GM21576 (cell line): ENCODE results near the gene TTLL11.

Source experiments
- ATAC-seq: cut with Tn5 transposase; IDR thresholded peaks from one replicate; pipeline ENCODE4 v1.9.1; 2021; ENCODE audit warnings: mild to moderate bottlenecking, moderate library complexity; ENCODE audit not compliant: unreplicated experiment

The TTLL11 gene

DNA sequence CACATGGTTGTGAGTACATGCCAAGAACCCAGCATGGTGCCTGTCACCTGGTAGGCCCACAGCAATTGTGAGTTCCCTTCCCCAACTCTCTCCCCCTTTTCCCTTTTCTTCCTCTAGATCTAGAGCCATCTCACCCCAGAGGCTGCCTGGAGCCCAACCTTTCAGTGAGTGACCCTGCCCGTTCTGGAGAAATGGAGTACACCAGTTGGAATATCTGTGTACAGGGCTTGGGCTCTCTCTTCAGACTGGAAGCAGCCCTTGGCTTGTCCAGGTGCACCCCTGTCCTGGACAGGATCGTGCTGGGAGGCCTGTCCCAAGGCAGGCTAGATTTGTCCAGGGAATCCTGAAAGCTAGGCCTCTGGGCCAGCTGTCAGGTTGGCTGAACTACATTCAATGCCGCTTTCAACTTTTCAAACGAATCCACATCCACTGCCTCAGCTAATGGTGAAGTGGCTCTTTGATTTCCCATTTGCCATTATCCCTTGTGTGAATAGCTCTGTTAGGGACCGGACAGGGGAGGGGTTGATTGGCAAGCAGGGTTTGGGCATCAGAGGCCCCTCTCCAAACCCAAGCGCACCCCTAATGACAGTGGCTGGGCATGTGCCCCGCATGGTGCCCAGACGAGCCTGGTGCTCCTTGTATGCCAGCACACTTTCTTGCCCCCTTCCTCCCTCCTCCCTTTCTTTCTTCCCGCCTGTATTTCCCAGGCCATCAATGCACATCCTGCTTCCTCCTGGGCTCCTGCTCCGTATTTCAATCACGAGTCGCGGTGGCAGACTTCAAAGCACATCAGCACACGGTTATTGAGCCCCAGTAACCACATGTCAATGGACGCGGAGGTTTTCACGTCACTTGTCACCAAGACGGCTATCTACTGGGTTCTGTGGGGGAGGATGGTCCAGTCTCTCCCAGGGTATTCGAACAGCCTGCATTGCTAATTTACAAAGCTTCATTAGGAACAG lies 230.5 kb downstream of the TTLL11 start:
- ATAC-seq = no peak

DNA sequence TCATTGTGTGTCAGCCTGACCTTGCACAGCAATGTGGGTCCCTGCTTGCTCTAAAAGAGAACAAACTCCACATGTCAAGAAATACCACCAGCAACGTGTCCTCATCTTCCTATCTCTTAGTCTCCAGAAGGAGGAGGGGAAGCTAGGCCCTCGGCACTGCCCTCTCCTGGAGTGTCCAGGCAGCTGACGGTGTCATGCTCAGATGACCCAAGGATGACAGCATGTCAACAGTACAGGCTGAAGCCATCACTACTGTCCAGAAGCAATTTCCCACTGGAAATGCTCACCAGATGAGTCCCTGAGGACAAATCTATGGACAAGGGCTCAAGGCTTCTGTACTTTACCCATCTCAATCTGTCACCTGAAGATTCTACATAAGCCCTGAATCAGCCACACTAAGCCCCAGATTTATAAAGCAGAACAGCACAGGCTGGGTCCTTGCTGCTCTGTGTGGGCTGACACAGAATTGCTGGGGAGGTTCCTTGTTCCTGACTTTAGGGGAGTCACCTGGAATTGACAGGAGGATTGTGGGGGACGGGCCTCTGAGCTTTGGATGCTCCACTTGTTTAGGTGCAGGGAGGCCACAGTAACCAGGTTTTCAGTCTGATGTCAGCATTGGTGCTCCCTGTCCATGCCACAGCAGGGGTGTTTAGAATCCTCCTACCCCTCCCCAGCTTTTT lies 231.5 kb downstream of the TTLL11 start:
- ATAC-seq = no peak

DNA sequence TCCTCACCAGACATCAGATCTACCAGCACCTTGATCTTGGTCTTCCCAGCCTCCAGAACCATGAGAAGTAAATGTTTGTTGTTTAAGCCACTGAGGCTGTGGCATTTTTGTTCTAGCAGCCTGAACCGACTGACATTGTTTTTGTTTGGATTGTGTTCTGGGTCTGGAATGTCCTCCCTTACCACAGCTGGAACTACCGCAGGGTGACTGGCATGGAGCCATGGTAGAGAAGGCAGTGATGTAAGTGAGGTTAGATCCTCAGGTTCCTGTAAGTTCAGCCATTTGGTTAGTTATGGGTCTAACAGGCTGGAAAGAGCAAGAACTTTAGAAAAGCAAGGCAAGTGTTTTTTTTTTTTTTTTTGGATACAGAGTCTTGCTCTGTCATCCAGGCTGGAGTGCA lies 232.4 kb downstream of the TTLL11 start:
- no peak for ATAC-seq

DNA sequence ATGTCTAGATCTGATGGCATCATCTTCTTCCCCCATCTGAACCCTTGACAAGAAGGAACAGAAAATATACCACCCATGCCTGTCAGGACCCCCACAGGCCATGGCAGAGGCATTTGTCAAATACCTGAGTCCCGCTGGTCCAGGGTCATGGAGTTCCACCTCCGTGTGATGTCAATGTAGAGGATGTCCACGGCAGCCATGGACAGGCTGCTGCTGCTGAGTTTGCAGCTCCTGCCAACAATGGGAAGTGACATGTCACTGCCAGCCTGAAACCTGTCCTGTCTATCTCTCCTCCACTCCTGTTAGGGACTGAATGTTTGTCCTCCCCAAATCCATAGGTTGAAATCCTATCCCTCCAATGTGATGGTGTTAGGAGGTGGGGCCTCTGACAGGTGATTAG lies 232.9 kb downstream of the TTLL11 start:
- ATAC-seq = no peak

DNA sequence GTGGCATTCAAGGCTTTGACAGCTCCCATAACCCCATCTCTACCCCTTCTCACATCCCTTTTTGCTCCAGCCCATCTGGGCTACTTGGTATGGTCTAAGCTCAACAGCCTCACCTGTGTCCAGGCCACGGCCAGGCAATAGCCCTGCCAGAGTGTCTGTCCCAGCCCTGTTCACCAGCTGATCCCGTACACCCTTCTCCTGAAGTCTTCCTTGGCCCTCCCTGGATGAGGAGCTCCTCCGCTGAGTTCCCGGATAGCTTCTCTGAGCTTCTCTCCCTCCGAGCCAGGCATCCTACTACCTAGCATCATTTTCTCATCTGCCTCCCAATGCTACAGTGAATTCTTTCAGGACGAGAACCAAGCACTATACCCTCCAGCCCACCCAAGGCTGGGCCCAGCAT lies 233.5 kb downstream of the TTLL11 start:
- ATAC-seq = no peak

DNA sequence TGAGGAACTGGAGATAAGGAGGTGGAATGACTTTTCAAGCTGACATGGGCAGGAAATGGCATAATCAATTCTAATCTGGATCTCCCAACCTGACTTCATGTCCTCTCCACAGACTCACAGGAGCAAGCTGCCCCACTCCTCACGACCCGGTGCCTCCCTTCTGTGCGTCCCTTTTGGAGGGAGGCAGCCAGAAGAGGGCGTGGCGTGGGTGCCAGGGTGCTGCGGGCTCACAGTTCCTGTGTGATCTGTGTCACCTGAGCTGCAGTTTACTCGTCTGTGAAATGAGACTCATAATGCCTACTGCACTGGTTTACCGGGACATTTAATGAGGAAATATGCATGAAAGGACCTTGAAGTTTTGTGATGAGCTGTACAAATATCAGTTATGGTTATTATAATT lies 234.3 kb downstream of the TTLL11 start:
- ATAC-seq = no peak

DNA sequence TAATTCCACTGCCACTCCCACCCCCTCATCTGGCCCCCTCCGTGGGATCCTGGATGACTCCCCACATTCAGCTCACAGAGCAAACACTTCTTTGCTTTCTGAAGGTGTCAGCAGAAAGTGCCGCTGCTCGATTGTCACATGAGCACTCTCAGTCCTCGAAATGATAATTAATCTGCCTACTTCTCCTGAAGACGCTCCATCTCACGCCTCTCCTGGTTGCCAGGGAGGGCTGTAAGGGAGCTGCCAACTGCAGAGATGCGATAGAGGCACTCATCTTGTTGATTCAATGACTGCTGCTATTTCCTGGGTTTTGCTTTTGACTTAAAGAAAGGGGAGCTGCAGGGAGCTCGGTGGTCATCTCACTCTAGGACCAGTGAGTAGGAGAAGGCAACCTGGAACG lies 235.2 kb downstream of the TTLL11 start:
- no peak for ATAC-seq

DNA sequence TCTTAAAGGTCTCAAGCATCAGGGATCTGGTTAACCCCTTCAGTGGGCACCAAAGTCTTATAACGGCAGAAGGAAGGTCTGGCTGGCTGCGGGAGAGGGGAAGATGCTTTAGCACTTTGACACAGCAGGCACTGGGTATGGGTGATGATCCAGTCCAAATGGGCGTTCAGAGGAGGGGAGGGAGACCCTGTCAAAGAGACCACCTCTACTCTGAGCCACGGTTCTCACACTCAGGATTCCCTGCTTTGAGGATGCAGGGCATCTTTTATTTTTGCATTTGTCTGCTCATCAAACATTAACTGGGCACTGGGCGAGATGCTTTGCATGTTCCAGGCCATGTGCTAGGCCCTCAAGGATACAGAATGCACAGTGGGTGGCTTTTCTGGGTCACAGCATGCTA lies 237.6 kb downstream of the TTLL11 start:
- ATAC-seq = no peak

DNA sequence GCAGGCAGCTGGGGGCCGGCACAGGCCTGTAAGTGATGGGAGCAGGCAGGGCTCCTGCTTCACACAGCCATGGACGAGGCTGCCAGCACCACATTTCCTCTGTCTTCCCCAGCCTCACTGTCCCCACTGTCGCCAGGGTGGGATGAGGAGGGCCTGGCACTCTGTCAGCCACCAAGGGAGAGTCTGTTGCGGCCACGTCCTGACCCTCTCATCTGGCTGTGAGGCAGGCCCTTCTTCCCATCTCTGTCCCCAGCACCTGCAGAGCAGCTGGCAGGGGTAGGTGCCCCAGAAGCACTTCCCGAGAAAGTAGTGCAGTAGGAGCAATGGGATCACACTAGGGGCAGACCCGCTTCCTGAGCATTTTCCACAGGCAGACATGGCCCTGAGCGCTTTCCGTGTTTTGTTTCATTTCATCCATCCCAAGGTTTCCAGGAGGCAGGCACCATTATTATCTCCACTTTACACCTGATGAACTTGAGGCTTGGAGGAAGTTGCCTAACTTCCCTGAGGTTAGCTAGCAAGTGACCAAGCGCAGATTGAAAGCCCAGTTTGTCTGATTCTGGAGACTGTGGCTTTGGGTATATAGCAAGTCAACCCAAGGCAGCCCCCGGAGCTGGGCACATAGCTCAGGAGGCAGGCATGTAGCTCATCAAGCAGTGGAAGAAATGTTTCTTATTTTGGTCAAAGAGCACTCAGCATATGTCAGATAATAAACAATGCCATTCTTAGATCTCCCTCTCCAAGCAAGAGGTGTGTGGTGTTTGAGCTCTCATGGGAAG lies 239.3 kb downstream of the TTLL11 start:
- ATAC-seq = no peak

DNA sequence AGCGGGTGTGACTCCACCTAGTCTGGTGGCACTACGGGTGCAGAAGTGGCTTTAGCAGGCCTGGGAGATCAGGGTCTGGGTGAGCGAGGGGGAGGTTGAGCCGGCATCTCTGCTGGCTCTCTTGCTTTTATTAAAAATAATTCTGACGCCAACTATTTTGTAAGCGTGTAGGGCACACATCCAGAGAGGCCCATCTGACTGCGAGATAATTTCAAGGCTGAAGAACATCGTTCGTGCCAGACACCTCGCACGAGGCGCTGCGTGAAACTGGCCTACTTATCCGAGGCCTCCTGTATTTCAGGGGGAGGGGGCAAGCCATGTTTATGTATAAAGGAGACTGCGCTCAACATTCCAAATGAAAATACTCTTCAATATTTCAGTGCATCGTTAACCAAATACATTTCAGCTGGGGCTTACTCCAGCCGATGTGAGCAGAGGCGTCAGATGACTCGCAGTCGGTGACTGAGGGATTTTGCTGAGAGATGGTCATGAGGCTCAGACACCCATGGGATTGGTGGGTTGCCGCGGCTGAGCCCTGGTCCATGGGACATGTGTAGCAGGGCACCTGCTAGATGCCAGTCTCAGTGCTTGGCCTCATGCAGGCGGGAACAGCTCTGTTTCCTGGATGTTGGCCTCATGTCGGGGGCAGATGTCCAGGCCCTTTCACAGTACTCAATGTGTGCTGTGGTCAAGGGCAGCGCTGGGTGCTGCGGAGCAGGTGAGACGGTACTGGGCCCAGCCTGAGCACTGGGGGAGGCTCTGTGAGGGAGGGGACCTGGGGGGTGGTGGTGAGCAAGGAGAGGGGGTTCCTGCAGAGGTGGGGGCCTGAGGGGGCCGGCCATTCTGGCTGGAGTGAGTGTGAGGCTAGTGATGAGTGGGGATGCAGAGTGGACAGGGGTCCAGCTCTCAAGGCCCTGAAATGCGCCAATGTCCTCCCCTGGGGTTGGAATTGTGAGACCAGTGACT lies 240.2 kb downstream of the TTLL11 start:
- no peak for ATAC-seq

DNA sequence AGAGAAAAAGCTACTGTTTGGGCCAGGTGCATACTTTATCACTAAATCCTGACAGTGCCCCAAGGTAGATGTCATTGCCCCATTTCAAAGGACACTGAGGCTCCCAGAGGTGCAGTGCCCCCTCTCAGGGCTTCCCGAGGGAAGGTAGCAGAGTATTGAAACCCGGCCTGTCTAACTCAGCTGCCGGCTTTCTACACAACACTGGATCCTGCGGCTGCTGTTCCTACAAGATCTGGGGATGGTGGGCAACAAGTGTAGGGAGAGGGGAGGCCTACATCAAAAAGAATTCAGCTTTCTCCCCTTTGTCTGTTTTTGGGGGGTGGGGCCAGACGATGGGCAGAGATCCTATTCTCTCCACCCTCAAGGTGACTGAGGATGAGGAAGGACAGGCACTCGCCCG lies 240.9 kb downstream of the TTLL11 start:
- ATAC-seq = no peak

DNA sequence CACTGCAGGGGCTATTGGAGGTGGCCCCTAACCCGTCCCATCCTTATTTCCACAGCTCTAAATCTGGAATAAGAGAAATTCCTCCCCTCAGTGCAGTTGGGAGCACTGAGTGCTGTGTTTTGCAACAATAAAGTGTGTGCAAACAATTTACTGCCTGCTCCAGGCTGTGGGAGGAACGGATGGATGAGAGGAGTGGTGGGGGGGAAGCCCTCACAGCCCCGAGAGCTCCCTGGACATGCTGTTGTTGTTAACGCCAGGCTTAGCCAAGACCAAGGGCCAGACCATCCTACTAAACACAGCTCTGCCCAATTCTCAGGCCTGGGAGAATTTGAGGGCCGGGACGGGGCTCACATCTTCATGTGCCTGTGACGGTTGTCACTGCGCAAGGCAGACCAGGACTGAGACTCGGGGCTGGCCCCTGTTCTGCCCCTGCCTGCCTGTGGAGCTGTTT lies 241.4 kb downstream of the TTLL11 start:
- no peak for ATAC-seq

DNA sequence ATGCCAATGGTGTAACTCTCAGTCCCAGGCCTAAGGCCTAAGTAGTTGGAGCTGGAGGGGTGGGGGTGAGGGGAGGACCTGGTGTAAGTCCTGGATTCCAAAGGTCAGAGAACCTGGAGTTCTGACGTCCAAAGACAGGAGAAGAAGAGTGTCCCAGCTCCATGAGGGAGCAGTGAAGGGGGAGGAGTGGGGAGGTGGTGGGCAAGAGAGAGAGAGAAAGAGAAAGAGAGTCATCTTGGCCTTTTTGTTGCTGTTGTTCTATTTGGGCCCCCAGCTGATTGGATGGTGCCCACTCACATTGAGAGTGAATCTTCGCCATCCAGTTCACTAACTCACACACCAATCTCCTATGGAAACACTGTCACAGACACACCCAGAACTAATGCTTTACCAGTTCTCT lies 242.7 kb downstream of the TTLL11 start:
- no peak for ATAC-seq

DNA sequence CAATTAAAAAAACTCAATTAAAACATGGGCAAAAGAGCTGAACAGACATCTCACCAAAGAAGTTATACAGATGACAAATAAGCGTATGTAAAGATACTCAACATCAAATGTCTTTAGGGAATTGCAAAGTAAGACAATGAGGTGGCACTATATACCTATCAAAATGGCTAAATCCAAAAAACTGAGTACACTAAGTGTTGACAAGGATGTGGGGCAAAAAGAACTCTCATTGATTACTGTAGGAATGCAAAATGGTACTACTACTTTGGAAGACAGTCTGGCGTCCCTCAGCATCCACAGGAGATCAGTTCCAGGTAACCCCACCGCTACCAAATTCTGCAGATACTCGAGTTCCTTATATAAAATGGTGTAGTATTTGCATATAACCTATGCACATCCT lies 243.6 kb downstream of the TTLL11 start:
- no peak for ATAC-seq

DNA sequence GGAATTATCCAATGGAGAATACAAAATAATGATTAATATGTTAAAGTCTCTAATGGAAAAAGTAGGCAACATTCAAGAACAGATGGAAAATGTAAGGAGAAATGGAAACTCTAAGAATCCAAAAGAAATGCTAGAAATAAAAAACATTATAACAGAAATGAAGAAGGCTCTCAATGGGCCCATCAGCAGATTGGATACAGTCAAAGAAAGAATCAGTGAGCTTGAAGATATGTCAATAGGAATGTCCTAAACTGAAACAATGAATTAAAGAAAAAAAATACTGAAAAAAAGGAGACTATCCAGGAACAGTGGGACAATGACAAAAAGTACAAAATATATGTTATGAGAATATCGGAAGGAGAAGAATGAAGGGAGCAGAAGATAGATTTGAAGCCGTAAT lies 248.5 kb downstream of the TTLL11 start:
- no peak for ATAC-seq

DNA sequence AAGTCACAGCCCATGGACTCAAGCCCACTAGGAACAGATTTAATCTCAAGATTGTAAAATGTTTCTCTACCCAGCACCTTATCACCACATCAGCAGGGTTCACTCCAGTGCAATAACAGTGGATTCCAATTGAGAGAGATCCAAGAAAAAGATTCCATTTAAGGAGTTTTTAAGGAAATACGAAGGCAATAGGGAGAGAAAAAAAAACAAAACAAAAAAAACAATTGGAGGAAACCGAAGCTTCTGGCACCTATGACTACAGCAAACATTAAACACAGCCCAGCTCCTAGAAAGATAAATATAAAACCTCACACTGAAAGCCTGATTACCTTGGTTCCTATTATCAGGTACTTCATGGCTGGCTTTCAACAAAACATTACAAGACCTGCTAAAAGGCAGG lies 249.0 kb downstream of the TTLL11 start:
- ATAC-seq = no peak

DNA sequence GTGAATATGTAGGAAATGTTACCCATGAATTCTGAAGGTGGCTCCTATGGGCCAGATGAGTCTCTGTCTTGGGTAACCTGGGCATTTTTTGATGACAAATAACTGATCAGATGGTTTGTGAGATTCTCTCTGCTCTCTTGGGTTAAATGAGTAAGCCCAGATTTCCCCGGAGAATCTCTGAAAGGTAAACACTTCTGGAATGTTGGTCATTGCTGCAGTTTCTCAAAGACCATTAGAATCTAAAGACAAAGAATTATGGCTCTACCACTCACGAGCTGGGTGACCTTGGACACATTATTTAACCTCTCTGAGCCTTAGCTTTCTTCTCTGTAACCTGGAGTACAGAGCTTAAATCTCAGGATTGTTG lies 250.5 kb downstream of the TTLL11 start:
- ATAC-seq = no peak

DNA sequence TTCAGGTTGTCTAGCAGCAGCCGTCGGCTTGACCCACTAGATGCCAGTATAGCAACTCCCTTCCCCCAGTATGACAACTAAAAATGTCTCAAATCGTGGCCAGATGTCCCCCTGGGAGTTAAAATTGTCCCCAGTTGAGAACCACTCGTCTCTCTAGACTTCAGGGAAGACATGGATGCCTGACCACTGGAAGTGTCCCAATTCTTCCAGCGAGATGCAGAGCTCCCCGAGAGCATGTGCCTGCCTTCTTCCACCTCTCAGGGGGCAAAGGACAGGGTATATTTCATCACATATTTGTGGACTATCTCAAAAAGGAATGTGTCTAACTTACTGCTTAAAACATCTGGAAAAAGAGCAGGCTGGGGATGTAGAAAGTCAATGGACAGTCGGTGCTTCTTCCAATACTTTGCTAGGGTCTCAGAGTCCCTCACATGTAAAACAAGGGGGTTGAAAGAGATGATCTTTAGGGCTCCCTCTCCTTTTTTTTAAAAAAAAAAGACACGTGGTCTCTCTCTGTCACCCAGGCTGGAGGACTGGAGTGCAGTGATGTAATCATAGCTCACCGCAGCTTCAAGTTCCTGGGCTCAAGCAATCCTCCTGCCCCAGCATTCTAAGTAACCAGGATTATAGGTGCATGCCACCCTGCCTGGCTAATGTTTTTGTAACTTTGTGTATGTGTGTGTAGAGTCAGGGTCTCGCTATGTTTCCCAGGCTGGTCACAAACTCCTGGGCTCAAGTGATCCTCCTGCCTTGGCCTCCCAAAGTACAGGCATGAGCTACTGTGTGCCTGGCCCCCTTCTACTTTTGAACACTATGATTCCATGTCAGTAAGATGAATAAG lies 251.1 kb downstream of the TTLL11 start:
- ATAC-seq = no peak
